Lung microvascular endothelial cell (primary cell): ENCODE results near the gene ART3. TPM values are rescaled to one million over a fixed set of nuclear protein-coding genes. Genes with fewer than 3 reads are reported as not detected.

Source experiments
- DNase-seq, 2 donors: peaks; one replicate each; pipeline versions ENCODE4 v3.0.0 to v3.0.0-alpha.2; 2010; ENCODE audit warnings: low read depth in 2 of 2
- total RNA-seq: library from RNA; depleted of rRNA; stranded (reverse); fragments of >200 nt; gene quantifications from 2 replicates; pipeline ENCODE4 v1.2.1, GENCODE V29; 2014

ART3 gene
- total RNA-seq, 1 donor from 2014 or later, result not detected

GRCh38 chr4:76147454-76148141 lies 73.1 kb downstream of the ART3 start:
- peak; percentile 79 to 82 for DNase-seq

DNA sequence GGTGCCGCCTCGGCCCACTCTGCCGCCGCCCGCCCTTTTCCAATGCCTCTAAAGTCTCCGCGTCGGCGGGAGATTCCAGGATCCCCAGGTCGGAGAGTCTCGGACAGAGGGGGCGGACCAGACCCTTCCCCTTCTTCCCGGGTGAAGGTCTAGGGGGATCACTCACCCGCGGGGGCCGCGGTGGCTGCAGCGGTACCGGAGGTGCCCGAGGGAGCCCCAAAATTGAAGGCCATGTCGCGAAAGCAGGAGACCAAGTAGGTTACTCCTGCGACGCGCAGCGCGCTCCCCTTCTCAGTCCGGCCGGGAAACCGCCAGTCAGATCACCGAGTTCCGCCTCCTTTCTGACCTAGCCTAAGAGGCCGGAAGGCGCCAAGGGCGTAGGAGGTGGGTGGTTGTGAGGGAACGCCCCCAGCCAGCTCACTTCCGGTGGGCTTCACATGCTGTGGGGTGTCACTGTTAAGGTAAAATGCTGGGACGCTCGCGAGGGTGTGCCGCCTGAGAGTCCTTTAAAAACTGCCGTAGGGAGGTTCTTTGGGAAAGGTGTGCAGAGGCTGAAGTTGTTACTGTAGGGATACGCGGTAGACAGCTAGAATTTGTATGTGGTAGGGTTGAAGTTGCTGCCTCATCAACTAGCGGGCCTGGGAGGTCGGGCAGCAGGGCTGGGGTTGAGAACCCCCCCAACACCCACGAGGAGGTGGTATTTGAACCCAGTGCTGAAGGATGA lies 73.8 kb downstream of the ART3 start, which contains the start of gene NUP54:
Gene NUP54, minus strand, starts transcription at position 256 of the 724 bp plus-strand sequence. Its CDS starts 23 bp downstream, at position 233.
- peak; percentile 95 to 96 for DNase-seq

- no peak for DNase-seq
Observed at GRCh38 chr4:76153356-76153755, 78.8 kb downstream of the ART3 start.

GRCh38 chr4:76155979-76156378 lies 81.5 kb downstream of the ART3 start:
- no peak for DNase-seq

GRCh38 chr4:76156635-76157034 lies 82.1 kb downstream of the ART3 start:
- DNase-seq, result peak; percentile 22 to 74

DNA sequence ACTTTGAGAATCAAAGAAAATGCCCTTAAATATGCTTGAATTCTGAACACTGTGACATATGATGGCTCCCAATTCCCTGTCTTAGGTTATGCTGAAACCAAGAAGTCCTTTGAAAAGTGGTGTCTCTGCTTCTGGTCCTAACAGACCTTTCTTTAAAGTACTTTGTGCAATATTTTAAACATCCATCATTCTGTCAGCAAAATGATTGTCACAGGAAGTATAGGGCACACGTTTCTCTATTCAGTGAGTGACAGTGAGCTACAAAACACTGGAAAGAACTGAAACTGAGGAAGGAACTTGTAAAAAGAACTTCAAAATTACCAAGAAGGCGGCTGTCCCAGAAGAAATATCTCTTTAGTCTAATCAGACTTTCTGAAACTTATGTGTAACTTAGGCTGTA lies 85.8 kb downstream of the ART3 start:
- DNase-seq, result no peak

Other genes with a start within 250 kb of the ART3 start
- under 0.01 TPM in 1 of 2 replicates, not detected in the other for gene PPEF2, start 172.3 kb upstream of the ART3 start, total RNA-seq
- gene NAAA, start 133.7 kb upstream of the ART3 start, total RNA-seq, result 17.0 and 28.6 TPM in 2 replicates
- 15.7 and 25.0 TPM in 2 replicates for gene SDAD1, start 83.8 kb upstream of the ART3 start, total RNA-seq
- not detected in 2 replicates for gene CXCL9, start 67.2 kb upstream of the ART3 start, total RNA-seq
- gene CXCL10, start 51.2 kb upstream of the ART3 start, total RNA-seq, result 0.20 and 0.22 TPM in 2 replicates
- 0.20 and 0.44 TPM in 2 replicates for gene CXCL11, start 38.6 kb upstream of the ART3 start, total RNA-seq
- 43.3 and 43.6 TPM in 2 replicates for gene NUP54, start 73.7 kb downstream of the ART3 start, total RNA-seq
- gene SCARB2, start 139.1 kb downstream of the ART3 start, total RNA-seq, result 165 and 174 TPM in 2 replicates
- not detected in 2 replicates for gene FAM47E, start 177.0 kb downstream of the ART3 start, total RNA-seq
- gene STBD1, start 232.0 kb downstream of the ART3 start, total RNA-seq, result 0.40 and 1.5 TPM in 2 replicates